K562 (cell line): Measurements from ENCODE around the gene DAPK2. TPM values are rescaled to one million over a fixed set of nuclear protein-coding genes. Genes with fewer than 3 reads are reported as not detected.

Source experiments
- ATAC-seq: fragments of 200-7000 bp; cut with Tn5 transposase; 3 replicates; pipeline ENCODE4 v1.9.1; 2020; ENCODE audit warnings: moderate library complexity
- BruUV-seq: library from RNA; stranded (reverse); fragments of 400-500 nt; replicated peaks from 2 replicates; lab custom pipeline; 2021; lab: Mats Ljungman, UMichigan
- CTCF ChIA-PET: fragments of 300-600 bp; formaldehyde crosslinking; extraction: SDS; loops from one replicate; lab custom pipeline; 2021; ENCODE audit warnings: low intra/inter-chr PET ratio; lab: Yijun Ruan, JAX
- POLR2A ChIA-PET: fragments of 300-600, 350-650 bp; sonication (Branson Sonifier 250); formaldehyde crosslinking; extraction: SDS; loops from one replicate; lab custom pipeline; 2021; ENCODE audit warnings: antibody characterized with exemption, inconsistent platforms; lab: Yijun Ruan, JAX
- DNase-seq, 4 experiments: peaks; one replicate each; pipeline versions ENCODE4 v3.0.0 to v3.0.0-alpha.2; 2011 to 2018; ENCODE audit warnings: low spot score in 3 of 4, mixed read lengths in 3 of 4; ENCODE audit errors: extremely low read depth in 1 of 4
- FAIRE-seq: peaks from 2 replicates; lab custom pipeline; 2011; peaks lifted over from hg19 to GRCh38; lab: Jason Lieb, UNC
- H2AFZ ChIP-seq: 2 replicates; pipeline ENCODE4 v1.6.0; 2011; ENCODE audit warnings: low read depth, low read length, control low read depth, inconsistent platforms
- H3K27ac ChIP-seq: fragments of 200-600 bp; 3 replicates; pipeline ENCODE4 v1.8.0; 2011; ENCODE audit warnings: low read depth, mild to moderate bottlenecking, control low read depth, inconsistent platforms, low read length, moderate library complexity, mixed read lengths; ENCODE audit errors: extremely low read depth
- H3K27me3 ChIP-seq, 2 experiments: fragments of 300-600 bp in 1 of 2; 2 replicates in 1 of 2; 3 replicates in 1 of 2; pipeline versions ENCODE4 v1.6.0 to v1.8.0; 2011; ENCODE audit warnings: inconsistent platforms in 2 of 2, low read length in 2 of 2, mild to moderate bottlenecking in 1 of 2, mixed read lengths in 1 of 2, moderate library complexity in 1 of 2; ENCODE audit not compliant: control insufficient read depth in 2 of 2, insufficient read depth in 2 of 2
- H3K36me3 ChIP-seq: fragments of 300-600 bp; 3 replicates; pipeline ENCODE4 v1.8.0; 2011; ENCODE audit warnings: mild to moderate bottlenecking, low read length, inconsistent platforms; ENCODE audit not compliant: control insufficient read depth, insufficient read depth
- H3K4me1 ChIP-seq, 2 experiments: fragments of 200-600 bp in 1 of 2; replicated peaks in 1 of 2; 2 replicates in 1 of 2; 3 replicates in 1 of 2; pipeline versions ENCODE4 v1.5.1 to v1.8.0; 2011; ENCODE audit warnings: inconsistent platforms in 2 of 2, low read length in 2 of 2, mild to moderate bottlenecking in 1 of 2, mixed read lengths in 1 of 2, moderate library complexity in 1 of 2; ENCODE audit not compliant: control insufficient read depth in 2 of 2, insufficient read depth in 2 of 2
- H3K4me2 ChIP-seq: 2 replicates; pipeline ENCODE4 v1.6.1; 2011; ENCODE audit warnings: low read length, control low read depth, inconsistent platforms, mixed read lengths; ENCODE audit not compliant: insufficient read depth
- H3K4me3 ChIP-seq: fragments of 200-600 bp; sonication (generic), shearing (Covaris generic); 2 replicates; pipeline ENCODE4 v1.5.1; 2016; ENCODE audit warnings: control low read depth, inconsistent platforms
- H3K79me2 ChIP-seq: fragments of 200-600 bp; 3 replicates; pipeline ENCODE4 v1.8.0; 2011; ENCODE audit warnings: low read length, inconsistent platforms; ENCODE audit not compliant: control insufficient read depth, insufficient read depth
- H3K9ac ChIP-seq, 2 experiments: 2 replicates each; pipeline versions ENCODE4 v1.6.0 to v1.6.1; 2011; ENCODE audit warnings: low read depth in 2 of 2, low read length in 2 of 2, control low read depth in 1 of 2, inconsistent platforms in 1 of 2, mild to moderate bottlenecking in 1 of 2, mixed read lengths in 1 of 2; ENCODE audit not compliant: insufficient read depth in 1 of 2
- H3K9me1 ChIP-seq: one replicate; pipeline ENCODE4 v1.6.0; 2011; ENCODE audit warnings: inconsistent platforms, mild to moderate bottlenecking, low read length, moderate library complexity; ENCODE audit not compliant: control insufficient read depth, insufficient read depth
- H3K9me3 ChIP-seq: replicated peaks from 2 replicates; pipeline ENCODE4 v1.5.1; 2011; ENCODE audit warnings: low read depth, low read length, inconsistent platforms; ENCODE audit not compliant: control insufficient read depth, insufficient read depth
- H4K20me1 ChIP-seq: replicated peaks from 2 replicates; pipeline ENCODE4 v1.6.1; 2011; ENCODE audit warnings: low read length, inconsistent platforms, mixed read lengths; ENCODE audit not compliant: control insufficient read depth, insufficient read depth
- COPS2 ChIP-seq: fragments of 450-650 bp; conservative IDR thresholded peaks from 2 replicates; pipeline ENCODE4 v1.6.1; 2016; ENCODE audit warnings: mild to moderate bottlenecking, moderate library complexity
- EP400 ChIP-seq: fragments of 450-650 bp; IDR thresholded peaks from 2 replicates; pipeline ENCODE4 v1.6.1; 2017; ENCODE audit warnings: antibody characterized with exemption, mild to moderate bottlenecking, moderate library complexity
- FOXK1 ChIP-seq: sonication (generic); formaldehyde crosslinking; IDR thresholded peaks from 2 replicates; pipeline ENCODE4 v1.8.0; 2022; ENCODE audit warnings: missing genetic modification reagents, mild to moderate bottlenecking, borderline replicate concordance
- RBM17 ChIP-seq: fragments of 200-400 bp; formaldehyde crosslinking; IDR thresholded peaks from 2 replicates; pipeline ENCODE4 v1.6.1; 2017; ENCODE audit warnings: low read depth, mild to moderate bottlenecking, low read length, borderline replicate concordance
- RCOR1 ChIP-seq, 2 experiments: IDR thresholded peaks; 2 replicates each; pipeline ENCODE4 v1.6.1; 2012; ENCODE audit warnings: low read depth in 2 of 2, low read length in 2 of 2, borderline replicate concordance in 1 of 2, improper control_type of control experiment in 1 of 2
- SMARCA4 ChIP-seq: fragments of 450-650 bp; IDR thresholded peaks from 2 replicates; pipeline ENCODE4 v1.6.1; 2016
- SMARCA5 ChIP-seq: fragments of 450-650 bp; IDR thresholded peaks from 2 replicates; pipeline ENCODE4 v1.6.1; 2016
- TAF1 ChIP-seq: IDR thresholded peaks from 2 replicates; pipeline ENCODE4 v1.6.1; 2011; ENCODE audit warnings: mild to moderate bottlenecking, low read length, moderate library complexity; ENCODE audit not compliant: insufficient read depth, control insufficient read depth, severe bottlenecking; ENCODE audit errors: extremely low read depth
- ZEB2 ChIP-seq: fragments of 450-650 bp; IDR thresholded peaks from 2 replicates; pipeline ENCODE4 v1.6.1; 2016
- WGBS: fragments of 100-300 bp; shearing (Covaris generic); methylation state at CpG from one replicate; pipeline ENCODE4 v1.1.6; 2016; ENCODE audit warnings: low coverage, mixed read lengths; ENCODE audit not compliant: insufficient coverage; ENCODE audit errors: missing lambda C conversion rate; 5-methylcytosine and 5-hydroxymethylcytosine counted together
- in situ Hi-C: fragments of 300-500 bp; cut with MboI; formaldehyde crosslinking; loops from 4 replicates; pipeline ENCODE4 v1.15.0; 2018; ENCODE audit warnings: inconsistent platforms, mixed read lengths
- intact Hi-C: fragments of 100-400 bp; cut with micrococcal nuclease; formaldehyde crosslinking; loops from 2 replicates; pipeline ENCODE4 v1.14.2; 2022
- polyA plus RNA-seq, 8 experiments: library from polyadenylated mRNA; depleted of rRNA in 4 of 8; stranded (reverse) in 5 of 8; unstranded in 3 of 8; fragments of >200 nt; fragmentation: Nextera tagmentation in 2 of 8; fragmentation: Illumina TruSeq in 1 of 8; extraction: Ambion mirVana in 2 of 8; extraction: Trizol in 1 of 8; gene quantifications; 2 replicates each; pipeline versions ENCODE4 v1.2.1 to v1.2.3, GENCODE V29; 2011 to 2014; ENCODE audit warnings: inconsistent platforms in 1 of 8, missing spikeins in 1 of 8
- total RNA-seq, 7 experiments: library from RNA; depleted of rRNA in 6 of 7; stranded (reverse); fragments of >200 nt in 6 of 7; fragmentation: Illumina TruSeq in 2 of 7; extraction: Trizol in 2 of 7; gene quantifications; 2 replicates each; pipeline versions ENCODE4 v1.2.1 to v1.2.3, GENCODE V29; 2011 to 2021; ENCODE audit warnings: low replicate concordance in 1 of 7
- TF ChIP-seq, protein P1 (sequence below): IDR thresholded peaks from 2 replicates; pipeline ENCODE4 v1.6.1; 2016; ENCODE audit warnings: missing genetic modification characterization, missing compliant biosample characterization
- TF ChIP-seq, protein P2 (sequence below): fragments of 450-650 bp; formaldehyde crosslinking; IDR thresholded peaks from 2 replicates; pipeline ENCODE4 v1.4.0; 2020; ENCODE audit warnings: mild to moderate bottlenecking, moderate library complexity
- TF ChIP-seq, protein P3 (sequence below): fragments of 250-450 bp; sonication (Bioruptor Pico); IDR thresholded peaks from 2 replicates; pipeline ENCODE4 v1.4.0; 2020
- TF ChIP-seq, protein P4 (sequence below): fragments of 250-450 bp; sonication (Bioruptor Pico); IDR thresholded peaks from 2 replicates; pipeline ENCODE4 v1.8.0; 2021; ENCODE audit warnings: borderline replicate concordance, mild to moderate bottlenecking, moderate library complexity; ENCODE audit not compliant: poor library complexity, severe bottlenecking

DAPK2 gene
- total and polyA plus RNA-seq, 9 of the 15 experiments (the other 6 are each of a cell fraction or from before 2014, with no cell fraction given): 0.14 to 5.2 (median 2.2) TPM

DNA sequence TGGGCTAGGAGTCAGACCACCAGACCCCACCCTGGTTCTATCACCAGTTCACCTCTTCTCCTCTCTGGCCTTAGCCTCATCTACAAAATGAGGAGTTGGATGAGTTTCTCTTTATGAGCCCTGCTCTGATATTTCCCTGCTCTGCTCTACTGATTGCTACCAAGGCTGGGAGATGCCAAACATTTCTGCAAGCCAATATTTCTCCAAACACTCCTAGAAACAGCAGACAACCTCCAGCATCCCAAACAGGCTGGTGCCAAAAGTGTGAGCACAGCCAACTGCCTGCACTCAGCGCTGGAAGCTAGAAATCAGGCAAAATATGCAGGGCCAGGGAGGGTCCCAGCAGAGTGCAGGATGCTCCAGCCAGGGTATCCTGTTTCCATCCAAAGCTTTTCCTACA, 10.8 kb downstream of the DAPK2 start (continued):
- TF ChIP-seq, protein P1, sequence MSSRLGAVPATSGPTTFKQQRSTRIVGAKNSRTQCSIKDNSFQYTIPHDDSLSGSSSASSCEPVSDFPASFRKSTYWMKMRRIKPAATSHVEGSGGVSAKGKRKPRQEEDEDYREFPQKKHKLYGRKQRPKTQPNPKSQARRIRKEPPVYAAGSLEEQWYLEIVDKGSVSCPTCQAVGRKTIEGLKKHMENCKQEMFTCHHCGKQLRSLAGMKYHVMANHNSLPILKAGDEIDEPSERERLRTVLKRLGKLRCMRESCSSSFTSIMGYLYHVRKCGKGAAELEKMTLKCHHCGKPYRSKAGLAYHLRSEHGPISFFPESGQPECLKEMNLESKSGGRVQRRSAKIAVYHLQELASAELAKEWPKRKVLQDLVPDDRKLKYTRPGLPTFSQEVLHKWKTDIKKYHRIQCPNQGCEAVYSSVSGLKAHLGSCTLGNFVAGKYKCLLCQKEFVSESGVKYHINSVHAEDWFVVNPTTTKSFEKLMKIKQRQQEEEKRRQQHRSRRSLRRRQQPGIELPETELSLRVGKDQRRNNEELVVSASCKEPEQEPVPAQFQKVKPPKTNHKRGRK (tag): no peak

DNA sequence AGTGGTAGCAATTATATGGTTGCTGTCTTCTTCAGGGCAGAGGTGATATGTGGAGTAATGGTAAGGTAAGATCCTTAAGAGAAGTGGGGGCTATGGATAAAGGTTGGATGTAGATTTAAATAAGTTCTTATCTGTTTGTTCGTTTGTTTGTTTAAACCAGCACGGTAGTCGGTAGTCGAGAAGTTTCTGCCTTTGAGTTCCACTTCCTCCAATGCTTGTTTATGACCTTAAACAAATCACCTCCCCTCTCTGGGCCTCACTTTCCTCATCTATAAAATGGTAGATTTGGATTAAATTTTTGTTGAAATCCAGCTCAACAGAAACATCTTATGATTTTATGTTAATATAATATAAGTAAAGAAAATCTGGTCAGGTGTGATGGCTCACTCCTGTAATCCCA, 11.8 kb downstream of the DAPK2 start:
- H3K27me3 ChIP-seq: no peaks in the 10 kb centered on the region
- no peaks in the 10 kb centered on the region for H4K20me1 ChIP-seq
- POLR2A ChIA-PET: no interaction called here
- H3K9me1 ChIP-seq: no peaks in the 10 kb centered on the region
- 33% methylated on average over 4 of the region's 4 CpGs for WGBS
- no peaks in the 10 kb centered on the region for H3K9me3 ChIP-seq
- intact Hi-C loops: no loop called here
- no TSS peak for BruUV-seq
- no peak overlapping the region for H3K9ac ChIP-seq
- no peak for DNase-seq
- FAIRE-seq: no peak
- no peak overlapping the region for H2AFZ ChIP-seq
- no peak for ATAC-seq
- H3K36me3 ChIP-seq: no peaks in the 10 kb centered on the region
- CTCF ChIA-PET: no interaction called here
- H3K79me2 ChIP-seq: no peaks in the 10 kb centered on the region
- H3K4me3 ChIP-seq: no peak overlapping the region
- no peak overlapping the region for H3K4me2 ChIP-seq
- H3K4me1 ChIP-seq: peaks cover 8% of the 10 kb centered on the region in 2 experiments; a peak in 3 of 5 replicates
- in situ Hi-C loops: no loop called here
- H3K27ac ChIP-seq: no peak overlapping the region
- no peak for TF ChIP-seq FOXK1
- no peak for TF ChIP-seq RBM17
- TF ChIP-seq, protein P2, sequence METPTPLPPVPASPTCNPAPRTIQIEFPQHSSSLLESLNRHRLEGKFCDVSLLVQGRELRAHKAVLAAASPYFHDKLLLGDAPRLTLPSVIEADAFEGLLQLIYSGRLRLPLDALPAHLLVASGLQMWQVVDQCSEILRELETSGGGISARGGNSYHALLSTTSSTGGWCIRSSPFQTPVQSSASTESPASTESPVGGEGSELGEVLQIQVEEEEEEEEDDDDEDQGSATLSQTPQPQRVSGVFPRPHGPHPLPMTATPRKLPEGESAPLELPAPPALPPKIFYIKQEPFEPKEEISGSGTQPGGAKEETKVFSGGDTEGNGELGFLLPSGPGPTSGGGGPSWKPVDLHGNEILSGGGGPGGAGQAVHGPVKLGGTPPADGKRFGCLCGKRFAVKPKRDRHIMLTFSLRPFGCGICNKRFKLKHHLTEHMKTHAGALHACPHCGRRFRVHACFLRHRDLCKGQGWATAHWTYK (CRISPR knock-in tag): no peak
- no peak for TF ChIP-seq TAF1
- TF ChIP-seq SMARCA5: no peak
- no peak for TF ChIP-seq COPS2
- TF ChIP-seq, protein P3, sequence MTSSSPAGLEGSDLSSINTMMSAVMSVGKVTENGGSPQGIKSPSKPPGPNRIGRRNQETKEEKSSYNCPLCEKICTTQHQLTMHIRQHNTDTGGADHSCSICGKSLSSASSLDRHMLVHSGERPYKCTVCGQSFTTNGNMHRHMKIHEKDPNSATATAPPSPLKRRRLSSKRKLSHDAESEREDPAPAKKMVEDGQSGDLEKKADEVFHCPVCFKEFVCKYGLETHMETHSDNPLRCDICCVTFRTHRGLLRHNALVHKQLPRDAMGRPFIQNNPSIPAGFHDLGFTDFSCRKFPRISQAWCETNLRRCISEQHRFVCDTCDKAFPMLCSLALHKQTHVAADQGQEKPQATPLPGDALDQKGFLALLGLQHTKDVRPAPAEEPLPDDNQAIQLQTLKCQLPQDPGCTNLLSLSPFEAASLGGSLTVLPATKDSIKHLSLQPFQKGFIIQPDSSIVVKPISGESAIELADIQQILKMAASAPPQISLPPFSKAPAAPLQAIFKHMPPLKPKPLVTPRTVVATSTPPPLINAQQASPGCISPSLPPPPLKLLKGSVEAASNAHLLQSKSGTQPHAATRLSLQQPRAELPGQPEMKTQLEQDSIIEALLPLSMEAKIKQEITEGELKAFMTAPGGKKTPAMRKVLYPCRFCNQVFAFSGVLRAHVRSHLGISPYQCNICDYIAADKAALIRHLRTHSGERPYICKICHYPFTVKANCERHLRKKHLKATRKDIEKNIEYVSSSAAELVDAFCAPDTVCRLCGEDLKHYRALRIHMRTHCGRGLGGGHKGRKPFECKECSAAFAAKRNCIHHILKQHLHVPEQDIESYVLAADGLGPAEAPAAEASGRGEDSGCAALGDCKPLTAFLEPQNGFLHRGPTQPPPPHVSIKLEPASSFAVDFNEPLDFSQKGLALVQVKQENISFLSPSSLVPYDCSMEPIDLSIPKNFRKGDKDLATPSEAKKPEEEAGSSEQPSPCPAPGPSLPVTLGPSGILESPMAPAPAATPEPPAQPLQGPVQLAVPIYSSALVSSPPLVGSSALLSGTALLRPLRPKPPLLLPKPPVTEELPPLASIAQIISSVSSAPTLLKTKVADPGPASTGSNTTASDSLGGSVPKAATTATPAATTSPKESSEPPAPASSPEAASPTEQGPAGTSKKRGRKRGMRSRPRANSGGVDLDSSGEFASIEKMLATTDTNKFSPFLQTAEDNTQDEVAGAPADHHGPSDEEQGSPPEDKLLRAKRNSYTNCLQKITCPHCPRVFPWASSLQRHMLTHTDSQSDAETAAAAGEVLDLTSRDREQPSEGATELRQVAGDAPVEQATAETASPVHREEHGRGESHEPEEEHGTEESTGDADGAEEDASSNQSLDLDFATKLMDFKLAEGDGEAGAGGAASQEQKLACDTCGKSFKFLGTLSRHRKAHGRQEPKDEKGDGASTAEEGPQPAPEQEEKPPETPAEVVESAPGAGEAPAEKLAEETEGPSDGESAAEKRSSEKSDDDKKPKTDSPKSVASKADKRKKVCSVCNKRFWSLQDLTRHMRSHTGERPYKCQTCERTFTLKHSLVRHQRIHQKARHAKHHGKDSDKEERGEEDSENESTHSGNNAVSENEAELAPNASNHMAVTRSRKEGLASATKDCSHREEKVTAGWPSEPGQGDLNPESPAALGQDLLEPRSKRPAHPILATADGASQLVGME (CRISPR knock-in tag): no peak
- no peak for TF ChIP-seq ZEB2
- TF ChIP-seq RCOR1 (IDR thresholded peaks at IDR 0.05; ENCODE audit: borderline replicate concordance in 1 of 2, low read depth in 2 of 2, low read length in 2 of 2): no peak
- TF ChIP-seq SMARCA4: no peak
- no peak for TF ChIP-seq EP400
- TF ChIP-seq, protein P4, sequence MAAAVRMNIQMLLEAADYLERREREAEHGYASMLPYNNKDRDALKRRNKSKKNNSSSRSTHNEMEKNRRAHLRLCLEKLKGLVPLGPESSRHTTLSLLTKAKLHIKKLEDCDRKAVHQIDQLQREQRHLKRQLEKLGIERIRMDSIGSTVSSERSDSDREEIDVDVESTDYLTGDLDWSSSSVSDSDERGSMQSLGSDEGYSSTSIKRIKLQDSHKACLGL (CRISPR knock-in tag): no peak
